Measurements from ENCODE around the gene ZBTB47.

Gene ZBTB47

DNA sequence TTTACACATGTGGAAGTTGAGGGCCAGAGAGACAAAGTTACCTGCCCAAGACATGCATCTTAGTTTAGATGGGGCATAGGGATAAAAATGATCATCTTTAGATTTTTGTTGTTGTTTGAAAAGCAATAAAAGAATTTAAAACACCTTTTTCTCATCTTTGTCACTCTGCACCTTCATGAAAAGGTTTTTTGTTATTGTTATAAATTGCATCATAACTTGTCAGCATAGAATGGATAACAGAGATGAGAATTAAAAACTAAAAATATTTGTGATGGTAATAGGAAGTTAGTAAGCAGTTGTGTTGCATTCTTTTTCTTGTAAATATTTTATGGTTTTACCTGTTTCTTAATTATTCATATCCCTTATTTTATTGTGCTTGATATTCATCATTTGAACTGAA lies 13.4 kb upstream of the ZBTB47 start:
- TF ChIP-seq FOXP2 (optimal IDR thresholded peaks at IDR 0.05; ENCODE audit: borderline replicate concordance, extremely low read depth, extremely low read length, insufficient read depth) = no peak
- no peak for TF ChIP-seq POLR2AphosphoS5 (IDR thresholded peaks at IDR 0.05; ENCODE audit: low read depth, low read length)
- TF ChIP-seq SIN3A (IDR thresholded peaks at IDR 0.05; ENCODE audit: borderline replicate concordance, insufficient read depth, low read length) = no peak
- TF ChIP-seq, protein P1, sequence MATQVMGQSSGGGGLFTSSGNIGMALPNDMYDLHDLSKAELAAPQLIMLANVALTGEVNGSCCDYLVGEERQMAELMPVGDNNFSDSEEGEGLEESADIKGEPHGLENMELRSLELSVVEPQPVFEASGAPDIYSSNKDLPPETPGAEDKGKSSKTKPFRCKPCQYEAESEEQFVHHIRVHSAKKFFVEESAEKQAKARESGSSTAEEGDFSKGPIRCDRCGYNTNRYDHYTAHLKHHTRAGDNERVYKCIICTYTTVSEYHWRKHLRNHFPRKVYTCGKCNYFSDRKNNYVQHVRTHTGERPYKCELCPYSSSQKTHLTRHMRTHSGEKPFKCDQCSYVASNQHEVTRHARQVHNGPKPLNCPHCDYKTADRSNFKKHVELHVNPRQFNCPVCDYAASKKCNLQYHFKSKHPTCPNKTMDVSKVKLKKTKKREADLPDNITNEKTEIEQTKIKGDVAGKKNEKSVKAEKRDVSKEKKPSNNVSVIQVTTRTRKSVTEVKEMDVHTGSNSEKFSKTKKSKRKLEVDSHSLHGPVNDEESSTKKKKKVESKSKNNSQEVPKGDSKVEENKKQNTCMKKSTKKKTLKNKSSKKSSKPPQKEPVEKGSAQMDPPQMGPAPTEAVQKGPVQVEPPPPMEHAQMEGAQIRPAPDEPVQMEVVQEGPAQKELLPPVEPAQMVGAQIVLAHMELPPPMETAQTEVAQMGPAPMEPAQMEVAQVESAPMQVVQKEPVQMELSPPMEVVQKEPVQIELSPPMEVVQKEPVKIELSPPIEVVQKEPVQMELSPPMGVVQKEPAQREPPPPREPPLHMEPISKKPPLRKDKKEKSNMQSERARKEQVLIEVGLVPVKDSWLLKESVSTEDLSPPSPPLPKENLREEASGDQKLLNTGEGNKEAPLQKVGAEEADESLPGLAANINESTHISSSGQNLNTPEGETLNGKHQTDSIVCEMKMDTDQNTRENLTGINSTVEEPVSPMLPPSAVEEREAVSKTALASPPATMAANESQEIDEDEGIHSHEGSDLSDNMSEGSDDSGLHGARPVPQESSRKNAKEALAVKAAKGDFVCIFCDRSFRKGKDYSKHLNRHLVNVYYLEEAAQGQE (IDR thresholded peaks at IDR 0.05; ENCODE audit: insufficient read depth in 1 of 2, low read depth in 2 of 2, low read length in 2 of 2) = no peak
- no peak for TF ChIP-seq TAF1 (IDR thresholded peaks at IDR 0.05; ENCODE audit: borderline replicate concordance, insufficient read depth, low read length)

- TF ChIP-seq POLR2AphosphoS5 (IDR thresholded peaks at IDR 0.05; ENCODE audit: low read depth, low read length) (no peak), SIN3A (IDR thresholded peaks at IDR 0.05; ENCODE audit: borderline replicate concordance, insufficient read depth, low read length) (no peak), FOXP2 (optimal IDR thresholded peaks at IDR 0.05; ENCODE audit: borderline replicate concordance, extremely low read depth, extremely low read length, insufficient read depth) (no peak), TAF1 (IDR thresholded peaks at IDR 0.05; ENCODE audit: borderline replicate concordance, insufficient read depth, low read length) (no peak)
- TF ChIP-seq, protein P1 (IDR thresholded peaks at IDR 0.05; ENCODE audit: insufficient read depth in 1 of 2, low read depth in 2 of 2, low read length in 2 of 2) = no peak
Measured at GRCh38 chr3:42640771-42641370, 12.6 kb upstream of the ZBTB47 start.

GRCh38 chr3:42647821-42648459 lies 5.6 kb upstream of the ZBTB47 start:
- TF ChIP-seq, protein P1 (IDR thresholded peaks at IDR 0.05; ENCODE audit: insufficient read depth in 1 of 2, low read depth in 2 of 2, low read length in 2 of 2) = no peak
- TF ChIP-seq SIN3A (IDR thresholded peaks at IDR 0.05; ENCODE audit: borderline replicate concordance, insufficient read depth, low read length) (no peak), FOXP2 (optimal IDR thresholded peaks at IDR 0.05; ENCODE audit: borderline replicate concordance, extremely low read depth, extremely low read length, insufficient read depth) (no peak), POLR2AphosphoS5 (IDR thresholded peaks at IDR 0.05; ENCODE audit: low read depth, low read length) (no peak), TAF1 (IDR thresholded peaks at IDR 0.05; ENCODE audit: borderline replicate concordance, insufficient read depth, low read length) (no peak)

GRCh38 chr3:42649006-42649405 lies 4.5 kb upstream of the ZBTB47 start:
- TF ChIP-seq FOXP2 (optimal IDR thresholded peaks at IDR 0.05; ENCODE audit: borderline replicate concordance, extremely low read depth, extremely low read length, insufficient read depth) (no peak), TAF1 (IDR thresholded peaks at IDR 0.05; ENCODE audit: borderline replicate concordance, insufficient read depth, low read length) (no peak), SIN3A (IDR thresholded peaks at IDR 0.05; ENCODE audit: borderline replicate concordance, insufficient read depth, low read length) (no peak), POLR2AphosphoS5 (IDR thresholded peaks at IDR 0.05; ENCODE audit: low read depth, low read length) (no peak)
- TF ChIP-seq, protein P1 (IDR thresholded peaks at IDR 0.05; ENCODE audit: insufficient read depth in 1 of 2, low read depth in 2 of 2, low read length in 2 of 2) = no peak

Data from PFSK-1 (cell line).